Lower leg skin (tissue), 3 donors: ENCODE data around the gene KIF26B.

Source experiments
- CTCF ChIP-seq, 3 donors: fragments of 450-650 bp; IDR thresholded peaks; one replicate each; pipeline ENCODE4 v1.5.1; 2016; ENCODE audit warnings: antibody characterized with exemption in 3 of 3, mild to moderate bottlenecking in 3 of 3, moderate library complexity in 2 of 3
- POLR2A ChIP-seq, 2 donors: fragments of 450-650 bp; IDR thresholded peaks; one replicate each; pipeline ENCODE4 v1.6.1; 2016 to 2017; ENCODE audit warnings: antibody characterized with exemption in 2 of 2, mild to moderate bottlenecking in 1 of 2, moderate library complexity in 1 of 2

- TF ChIP-seq CTCF (IDR thresholded peaks at IDR 0.05) = no peak
- TF ChIP-seq POLR2A (IDR thresholded peaks at IDR 0.05) = no peak
These were observed 11.8 kb upstream of the KIF26B start for GRCh38 chr1:245142976-245143375.
